HG03159 (cell line): ENCODE results near the gene BCKDHB.
"Not testable (repeated sequence)": the region's sequence is repeated elsewhere in the genome, so short reads cannot be mapped to it uniquely, and the experiment has no call there.

Experiments
- ATAC-seq: cut with Tn5 transposase; IDR thresholded peaks from one replicate; pipeline ENCODE4 v1.9.1; 2021; ENCODE audit warnings: mild to moderate bottlenecking, moderate library complexity; ENCODE audit not compliant: unreplicated experiment

BCKDHB gene

GRCh38 chr6:80251321-80251720 lies 144.8 kb downstream of the BCKDHB start:
- no peak for ATAC-seq

GRCh38 chr6:80254716-80255115 lies 148.2 kb downstream of the BCKDHB start:
- no peak for ATAC-seq

- ATAC-seq, result no peak
These were observed 150.2 kb downstream of the BCKDHB start for GRCh38 chr6:80256691-80257090.

- ATAC-seq, result no peak
These were observed 152.6 kb downstream of the BCKDHB start for GRCh38 chr6:80259118-80259517.

- ATAC-seq, result no peak
These were observed 157.1 kb downstream of the BCKDHB start for GRCh38 chr6:80263585-80263984.

GRCh38 chr6:80268865-80269730 lies 162.6 kb downstream of the BCKDHB start:
- ATAC-seq, result no peak

GRCh38 chr6:80271074-80271473 lies 164.6 kb downstream of the BCKDHB start:
- ATAC-seq, result no peak

- ATAC-seq, result no peak
These were observed 166.5 kb downstream of the BCKDHB start for GRCh38 chr6:80272988-80273387.

- no peak for ATAC-seq
These were observed 170.4 kb downstream of the BCKDHB start for GRCh38 chr6:80276861-80277260.

- no peak for ATAC-seq
These were observed 171.0 kb downstream of the BCKDHB start for GRCh38 chr6:80277501-80277900.

- ATAC-seq, result peak; percentile 44
These were observed 174.0 kb downstream of the BCKDHB start for GRCh38 chr6:80280262-80281010.

GRCh38 chr6:80282913-80283554 lies 176.6 kb downstream of the BCKDHB start:
- ATAC-seq, result no peak

- no peak for ATAC-seq
These were observed 180.6 kb downstream of the BCKDHB start for GRCh38 chr6:80287112-80287511.

- no peak for ATAC-seq
These were observed 181.1 kb downstream of the BCKDHB start for GRCh38 chr6:80287607-80288006.

- no peak for ATAC-seq
These were observed 183.3 kb downstream of the BCKDHB start for GRCh38 chr6:80289727-80290126.

GRCh38 chr6:80294531-80294930 lies 188.1 kb downstream of the BCKDHB start:
- not testable (repeated sequence) for ATAC-seq

GRCh38 chr6:80302716-80303115 lies 196.2 kb downstream of the BCKDHB start:
- no peak for ATAC-seq

- no peak for ATAC-seq
These were observed 197.5 kb downstream of the BCKDHB start for GRCh38 chr6:80304014-80304413.

- ATAC-seq, result no peak
These were observed 208.1 kb downstream of the BCKDHB start for GRCh38 chr6:80314531-80314930.

- no peak for ATAC-seq
These were observed 210.3 kb downstream of the BCKDHB start for GRCh38 chr6:80316686-80317231.

GRCh38 chr6:80319196-80319595 lies 212.7 kb downstream of the BCKDHB start:
- ATAC-seq, result no peak
